Midbrain (tissue), 1 donor: ENCODE data around the gene HDC.

Experiments used
- DNase-seq: peaks from one replicate; lab custom pipeline; 2025; lab: John Stamatoyannopoulos, UW

Gene HDC

GRCh38 chr15:50265620-50266019 lies at the start of gene HDC:
Gene HDC (minus strand): TSS chr15:50265726. CDS start chr15:50265623, 103 bp downstream.
- DNase-seq: no peak

- no peak for DNase-seq
Observed at GRCh38 chr15:50312636-50313035, 47.1 kb upstream of the HDC start.

GRCh38 chr15:50307799-50308198 lies 42.3 kb upstream of the HDC start:
- DNase-seq: no peak

- DNase-seq: no peak
Observed at GRCh38 chr15:50304836-50305235, 39.3 kb upstream of the HDC start.

GRCh38 chr15:50302581-50302980 lies 37.1 kb upstream of the HDC start:
- no peak for DNase-seq

GRCh38 chr15:50298340-50298739 lies 32.8 kb upstream of the HDC start:
- DNase-seq: no peak

- no peak for DNase-seq
Observed at GRCh38 chr15:50295966-50296365, 30.4 kb upstream of the HDC start.

GRCh38 chr15:50289749-50290148 lies 24.2 kb upstream of the HDC start:
- no peak for DNase-seq

- DNase-seq: no peak
Observed at GRCh38 chr15:50287324-50288116, 22.0 kb upstream of the HDC start.

- DNase-seq: no peak
Observed at GRCh38 chr15:50281427-50281826, 15.9 kb upstream of the HDC start.

- DNase-seq: no peak
Observed at GRCh38 chr15:50280271-50280670, 14.7 kb upstream of the HDC start.

- DNase-seq: no peak
Observed at GRCh38 chr15:50278496-50278895, 13.0 kb upstream of the HDC start.

- DNase-seq: no peak
Observed at GRCh38 chr15:50277370-50277769, 11.8 kb upstream of the HDC start.

GRCh38 chr15:50275908-50276307 lies 10.4 kb upstream of the HDC start:
- DNase-seq: no peak

GRCh38 chr15:50275091-50275490 lies 9.6 kb upstream of the HDC start:
- DNase-seq: no peak

- no peak for DNase-seq
Observed at GRCh38 chr15:50267577-50267976, 2.1 kb upstream of the HDC start.

GRCh38 chr15:50262533-50262932 lies 3.0 kb downstream of the HDC start:
- DNase-seq: no peak

- no peak for DNase-seq
Observed at GRCh38 chr15:50261981-50262380, 3.5 kb downstream of the HDC start.

- no peak for DNase-seq
Observed at GRCh38 chr15:50260969-50261496, 4.5 kb downstream of the HDC start.

GRCh38 chr15:50259276-50259675 lies 6.2 kb downstream of the HDC start:
- no peak for DNase-seq

GRCh38 chr15:50257924-50258323 lies 7.6 kb downstream of the HDC start:
- no peak for DNase-seq

- DNase-seq: no peak
Observed at GRCh38 chr15:50257332-50257731, 8.2 kb downstream of the HDC start.

- DNase-seq: no peak
Observed at GRCh38 chr15:50256188-50257041, 9.1 kb downstream of the HDC start.
